Inferior parietal cortex (tissue), 1 donor: ENCODE measurements around the gene BTN2A1.

Experiments used
- DNase-seq: peaks from one replicate; pipeline ENCODE4 v3.0.0-alpha.2; 2016; ENCODE audit errors: extremely low spot score

Gene BTN2A1

GRCh38 chr6:26468829-26469228 lies 11.1 kb downstream of the BTN2A1 start:
- no peak for DNase-seq

GRCh38 chr6:26470643-26471042 lies 12.9 kb downstream of the BTN2A1 start:
- DNase-seq: no peak

- no peak for DNase-seq
Observed at GRCh38 chr6:26471970-26472369, 14.2 kb downstream of the BTN2A1 start.

GRCh38 chr6:26472549-26473290 lies 15.0 kb downstream of the BTN2A1 start:
- DNase-seq: no peak

- DNase-seq: no peak
Observed at GRCh38 chr6:26473429-26473757, 15.6 kb downstream of the BTN2A1 start.

GRCh38 chr6:26473758-26474438 lies 16.1 kb downstream of the BTN2A1 start:
- DNase-seq: peak; percentile 93

- no peak for DNase-seq
Observed at GRCh38 chr6:26474439-26474881, 16.7 kb downstream of the BTN2A1 start.

- DNase-seq: no peak
Observed at GRCh38 chr6:26475823-26476729, 18.3 kb downstream of the BTN2A1 start.

GRCh38 chr6:26476896-26477295 lies 19.1 kb downstream of the BTN2A1 start:
- DNase-seq: no peak

- no peak for DNase-seq
Observed at GRCh38 chr6:26477426-26477825, 19.7 kb downstream of the BTN2A1 start.

- no peak for DNase-seq
Observed at GRCh38 chr6:26478100-26478984, 20.6 kb downstream of the BTN2A1 start.

- no peak for DNase-seq
Observed at GRCh38 chr6:26478985-26479278, 21.2 kb downstream of the BTN2A1 start.

GRCh38 chr6:26482338-26482737 lies 24.6 kb downstream of the BTN2A1 start:
- DNase-seq: no peak

GRCh38 chr6:26483727-26484126 lies 26.0 kb downstream of the BTN2A1 start:
- no peak for DNase-seq

GRCh38 chr6:26484161-26484560 lies 26.4 kb downstream of the BTN2A1 start:
- no peak for DNase-seq

- DNase-seq: no peak
Observed at GRCh38 chr6:26485112-26485780, 27.5 kb downstream of the BTN2A1 start.

GRCh38 chr6:26486358-26486757 lies 28.6 kb downstream of the BTN2A1 start:
- no peak for DNase-seq

GRCh38 chr6:26487466-26487865 lies 29.7 kb downstream of the BTN2A1 start:
- DNase-seq: no peak

- DNase-seq: no peak
Observed at GRCh38 chr6:26489996-26490964, 32.5 kb downstream of the BTN2A1 start.

GRCh38 chr6:26491604-26492003 lies 33.8 kb downstream of the BTN2A1 start:
- no peak for DNase-seq
